GM19193 (cell line): ENCODE data around the gene ROR2.

Experiments used
- POLR2A ChIP-seq: IDR thresholded peaks from 4 replicates; pipeline ENCODE4 v1.6.1; 2011; ENCODE audit not compliant: insufficient read depth, insufficient read length; ENCODE audit errors: extremely low read depth

ROR2 gene

GRCh38 chr9:91949946-91950664, at the start of gene ROR2:
Gene ROR2, minus strand, starts transcription at chr9:91950228.
- no peak for TF ChIP-seq POLR2A

GRCh38 chr9:91995000-91995655, 45.1 kb upstream of the ROR2 start:
- no peak for TF ChIP-seq POLR2A

GRCh38 chr9:91994422-91994821, 44.4 kb upstream of the ROR2 start:
- TF ChIP-seq POLR2A: no peak

- TF ChIP-seq POLR2A: no peak
Observed at GRCh38 chr9:91992461-91993041, 42.5 kb upstream of the ROR2 start.

- no peak for TF ChIP-seq POLR2A
Observed at GRCh38 chr9:91991721-91992341, 41.8 kb upstream of the ROR2 start.

- no peak for TF ChIP-seq POLR2A
Observed at GRCh38 chr9:91986248-91986647, 36.2 kb upstream of the ROR2 start.

GRCh38 chr9:91985692-91986091, 35.7 kb upstream of the ROR2 start:
- TF ChIP-seq POLR2A: no peak

GRCh38 chr9:91978740-91979414, 28.8 kb upstream of the ROR2 start:
- no peak for TF ChIP-seq POLR2A

GRCh38 chr9:91972711-91973110, 22.7 kb upstream of the ROR2 start:
- TF ChIP-seq POLR2A: no peak

- TF ChIP-seq POLR2A: no peak
Observed at GRCh38 chr9:91972076-91972626, 22.1 kb upstream of the ROR2 start.

GRCh38 chr9:91967259-91967658, 17.2 kb upstream of the ROR2 start:
- TF ChIP-seq POLR2A: no peak

GRCh38 chr9:91966503-91966902, 16.5 kb upstream of the ROR2 start:
- TF ChIP-seq POLR2A: no peak

- no peak for TF ChIP-seq POLR2A
Observed at GRCh38 chr9:91963711-91964240, 13.7 kb upstream of the ROR2 start.

GRCh38 chr9:91960367-91960766, 10.3 kb upstream of the ROR2 start:
- no peak for TF ChIP-seq POLR2A
